ENCODE results near the gene CITED2.

CITED2 gene

DNA sequence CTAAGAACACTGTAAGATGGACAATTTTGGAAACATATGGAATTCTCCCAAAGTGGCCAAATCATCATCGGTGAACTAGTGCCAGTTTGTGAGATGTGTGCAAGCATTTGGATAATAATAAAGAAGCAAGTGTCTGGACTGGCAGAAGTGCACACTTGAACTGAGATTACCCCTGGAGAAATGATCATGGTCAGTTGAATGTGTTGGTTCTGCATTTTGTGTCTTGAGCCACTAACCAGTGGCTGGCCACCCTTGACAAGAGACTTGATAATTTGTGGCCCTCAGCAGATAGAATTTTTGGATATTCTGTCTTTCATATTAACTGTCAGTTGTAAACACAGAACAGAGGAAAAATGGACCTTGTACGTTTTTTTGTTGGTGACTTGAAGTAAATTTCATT lies 37.4 kb downstream of the CITED2 start:
- H3K4me3 ChIP-seq (ENCODE audit: low read depth, low read length) = no peak overlapping the region
- DNase-seq (ENCODE audit: low read depth) = no peak

GRCh38 chr6:139336488-139336887 lies 38.0 kb downstream of the CITED2 start:
- no peak for DNase-seq (ENCODE audit: low read depth)
- no peak overlapping the region for H3K4me3 ChIP-seq (ENCODE audit: low read depth, low read length)

GRCh38 chr6:139335447-139336210 lies 38.8 kb downstream of the CITED2 start:
- no peak overlapping the region for H3K4me3 ChIP-seq (ENCODE audit: low read depth, low read length)
- DNase-seq (ENCODE audit: low read depth) = no peak

- DNase-seq (ENCODE audit: low read depth) = peak; percentile 92
- H3K4me3 ChIP-seq (ENCODE audit: low read depth, low read length) = no peak overlapping the region
These were observed 39.5 kb downstream of the CITED2 start for GRCh38 chr6:139334806-139335446.

GRCh38 chr6:139330826-139331500 lies 43.5 kb downstream of the CITED2 start:
- DNase-seq (ENCODE audit: low read depth) = no peak

DNA sequence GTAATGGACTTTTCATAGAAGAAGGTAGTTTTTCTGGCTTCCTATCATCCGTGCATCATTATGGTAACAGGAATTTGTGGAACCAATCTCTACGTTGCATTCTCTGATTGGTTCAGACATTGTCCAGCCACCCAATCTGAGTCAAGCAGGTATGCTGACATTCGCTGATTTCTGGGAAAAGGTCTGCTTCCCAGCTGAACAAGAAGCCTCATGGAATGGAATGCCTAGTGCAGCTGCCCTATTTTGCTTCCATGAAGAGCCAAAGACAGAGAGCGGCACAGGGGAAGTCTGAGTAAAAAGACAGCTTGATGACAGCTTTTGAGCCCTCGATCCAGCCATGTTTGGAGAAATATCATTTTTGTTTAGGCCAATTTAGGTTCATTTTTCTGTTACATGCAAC lies 44.1 kb downstream of the CITED2 start:
- no peak overlapping the region for H3K4me3 ChIP-seq (ENCODE audit: low read depth, low read length)
- DNase-seq (ENCODE audit: low read depth) = no peak

More at GRCh38 chr6:139330826-139331500, 43.5 kb downstream of the CITED2 start:
- no peak overlapping the region for H3K4me3 ChIP-seq (ENCODE audit: low read depth, low read length)

GRCh38 chr6:139329224-139329623 lies 45.2 kb downstream of the CITED2 start:
- H3K4me3 ChIP-seq (ENCODE audit: low read depth, low read length) = no peak overlapping the region
- DNase-seq (ENCODE audit: low read depth) = no peak

- no peak overlapping the region for H3K4me3 ChIP-seq (ENCODE audit: low read depth, low read length)
- no peak for DNase-seq (ENCODE audit: low read depth)
These were observed 47.4 kb downstream of the CITED2 start for GRCh38 chr6:139327038-139327437.

- no peak overlapping the region for H3K4me3 ChIP-seq (ENCODE audit: low read depth, low read length)
- no peak for DNase-seq (ENCODE audit: low read depth)
These were observed 48.8 kb downstream of the CITED2 start for GRCh38 chr6:139325686-139326085.

GRCh38 chr6:139325125-139325524 lies 49.3 kb downstream of the CITED2 start:
- DNase-seq (ENCODE audit: low read depth) = no peak
- no peak overlapping the region for H3K4me3 ChIP-seq (ENCODE audit: low read depth, low read length)

- H3K4me3 ChIP-seq (ENCODE audit: low read depth, low read length) = no peak overlapping the region
- DNase-seq (ENCODE audit: low read depth) = no peak
These were observed 50.2 kb downstream of the CITED2 start for GRCh38 chr6:139324301-139324555.

DNA sequence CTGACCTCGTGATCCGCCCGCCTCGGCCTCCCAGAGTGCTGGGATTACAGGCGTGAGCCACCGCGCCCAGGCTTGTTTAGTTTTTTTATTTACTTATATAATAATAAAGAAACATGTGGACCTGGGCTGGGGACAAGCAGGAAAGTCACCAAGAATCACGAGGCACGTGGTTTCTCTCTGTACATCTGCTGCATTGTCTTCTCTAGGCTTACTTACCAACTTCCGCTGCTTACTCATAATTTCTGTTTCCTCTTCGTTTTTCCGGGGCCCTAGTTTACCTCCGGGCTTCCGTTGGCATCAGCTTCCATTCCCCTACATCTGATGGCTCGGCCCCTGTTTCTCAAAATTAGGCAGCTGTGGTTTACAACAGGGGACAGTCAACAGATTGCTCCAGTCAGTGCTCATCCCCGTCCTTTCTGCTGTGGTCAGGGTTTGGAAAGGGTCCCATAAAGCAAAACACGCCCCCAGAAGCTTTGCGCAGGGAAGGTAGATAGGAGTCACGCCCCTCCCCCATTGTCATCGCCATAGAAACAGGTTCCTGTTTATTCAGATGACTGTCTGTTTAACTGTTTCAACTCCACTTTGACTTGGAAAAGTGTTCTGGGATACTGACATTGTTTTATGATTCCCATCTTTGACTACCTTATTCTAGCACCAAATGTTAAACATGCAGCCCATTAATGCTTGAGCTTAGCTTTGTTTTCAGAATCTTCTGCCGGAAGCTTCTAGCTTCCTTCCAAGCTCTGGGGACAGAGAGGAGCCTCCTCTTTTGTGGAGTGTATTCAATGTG lies 50.7 kb downstream of the CITED2 start:
- peak overlapping the region; percentile 5 for H3K4me3 ChIP-seq (ENCODE audit: low read depth, low read length)
- DNase-seq (ENCODE audit: low read depth) = peak; percentile 71

Data from skeletal muscle cell (primary cell).